ENCODE measurements around the gene ADGRF1.
"Not testable (repeated sequence)": the region's sequence is repeated elsewhere in the genome, so short reads cannot be mapped to it uniquely, and the experiment has no call there.

Gene ADGRF1

DNA sequence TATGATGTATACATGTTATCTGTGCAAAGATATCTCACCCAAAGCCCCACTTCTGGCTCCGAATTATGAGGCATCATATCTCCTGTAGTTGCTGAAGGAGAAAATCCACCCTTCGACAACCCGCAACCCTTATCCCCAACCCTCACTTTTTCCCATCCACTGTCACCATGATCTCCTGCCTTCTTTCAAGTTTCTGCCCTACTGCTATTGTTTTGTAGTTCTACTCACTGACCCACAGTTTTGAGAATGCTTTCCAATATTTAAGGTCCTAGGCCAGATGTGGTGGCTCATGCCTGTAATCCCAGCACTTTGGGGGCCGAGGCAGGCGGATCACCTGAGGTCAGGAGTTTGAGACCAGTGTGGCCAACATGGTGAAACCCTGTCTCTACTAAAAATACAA, 22.2 kb downstream of the ADGRF1 start:
- DNase-seq, result no peak

DNA sequence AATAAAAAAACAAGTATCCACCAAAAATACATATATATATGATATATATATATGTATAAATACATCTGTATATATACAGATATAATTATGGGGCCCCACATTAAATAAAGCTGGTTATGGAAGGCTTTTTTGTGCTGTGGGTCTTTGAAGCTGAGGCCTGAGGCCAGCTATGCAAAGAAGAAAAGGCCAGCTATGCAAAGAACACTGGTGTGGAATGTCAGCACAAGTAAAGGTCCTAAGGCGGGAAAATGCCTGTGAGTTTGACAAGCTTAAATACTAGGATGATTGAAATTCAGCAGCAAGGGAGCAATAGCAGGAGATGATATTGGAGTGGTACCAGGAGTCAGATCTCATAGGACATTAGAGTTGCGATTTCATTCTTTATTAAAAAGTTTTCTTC, 25.2 kb downstream of the ADGRF1 start:
- DNase-seq, result peak; percentile 58

DNA sequence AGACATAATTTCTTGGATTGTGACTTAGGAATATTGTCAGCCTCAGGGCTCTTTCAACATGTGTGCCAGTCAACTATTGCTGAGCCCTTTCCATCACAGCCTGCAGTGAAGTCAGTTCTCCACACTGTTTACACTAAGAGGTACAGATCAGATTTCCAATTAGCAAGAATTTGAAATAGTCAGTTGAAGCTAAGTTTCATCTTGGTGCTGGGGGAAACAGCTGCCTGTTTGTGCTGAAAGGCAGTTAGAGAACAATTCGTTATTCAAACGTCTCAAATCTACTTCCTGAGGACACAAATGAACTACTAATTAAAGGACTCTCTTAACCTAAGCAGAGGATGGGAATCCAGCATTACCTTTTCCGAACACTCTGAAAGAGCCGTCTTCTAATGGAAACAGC, 25.9 kb downstream of the ADGRF1 start:
- peak; percentile 96 for DNase-seq

GRCh38 chr6:47014401-47014800, 27.7 kb downstream of the ADGRF1 start:
- DNase-seq, result no peak

DNA sequence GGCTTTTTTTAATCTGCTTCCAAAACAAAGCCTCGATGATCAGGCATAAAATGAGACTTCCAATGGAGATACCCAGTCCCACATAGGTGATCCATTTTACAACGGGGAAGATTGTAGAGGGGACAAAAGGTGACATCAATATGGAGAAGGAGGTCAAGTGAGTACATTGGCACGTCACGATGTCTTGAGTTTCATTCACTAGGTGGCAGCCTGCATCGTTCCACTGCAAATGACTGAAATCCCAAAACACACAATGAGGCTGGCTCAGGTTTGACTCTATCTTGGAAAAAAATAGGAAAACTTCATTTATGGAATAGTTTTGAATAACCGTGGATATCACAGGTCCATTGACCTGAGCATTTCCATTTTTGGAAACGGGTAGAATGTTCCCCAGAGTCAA, 32.5 kb downstream of the ADGRF1 start:
- DNase-seq, result peak; percentile 14

GRCh38 chr6:47008397-47008763, 33.8 kb downstream of the ADGRF1 start:
- no peak for DNase-seq

DNA sequence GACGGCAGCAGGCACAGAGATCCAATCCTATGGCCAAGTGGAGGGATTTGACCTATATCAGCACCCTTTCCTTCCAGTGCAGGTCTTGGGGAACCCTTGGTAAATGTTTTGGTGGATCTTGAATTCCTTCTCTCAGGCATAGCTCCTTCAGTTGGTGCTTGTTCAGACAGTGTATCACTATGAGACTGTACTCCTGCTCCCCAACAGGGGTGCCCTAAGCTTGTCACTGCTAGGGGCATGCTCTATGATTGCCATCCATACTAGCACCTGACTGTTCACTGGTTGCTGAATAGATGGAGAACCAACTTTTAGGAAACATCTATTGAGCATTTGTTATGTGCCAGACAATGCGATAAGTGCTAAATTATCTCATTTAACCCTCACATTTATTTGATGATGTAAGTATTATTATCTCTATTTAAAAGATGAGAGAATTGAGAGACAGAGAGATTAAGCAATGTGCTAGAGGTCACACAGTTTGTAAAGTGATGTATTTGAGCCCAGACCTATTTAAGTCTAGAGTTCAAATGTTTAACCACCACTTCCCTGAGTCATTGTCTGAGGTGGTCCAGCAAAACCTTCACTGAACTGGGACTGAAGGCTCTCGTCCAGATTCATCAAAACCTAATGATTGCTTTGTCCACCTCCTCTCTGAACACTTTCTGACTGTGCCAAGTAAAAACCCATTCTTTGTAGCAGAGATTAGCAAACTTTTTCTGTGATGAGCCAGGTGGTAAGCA, 34.3 kb downstream of the ADGRF1 start:
- DNase-seq, result no peak

DNA sequence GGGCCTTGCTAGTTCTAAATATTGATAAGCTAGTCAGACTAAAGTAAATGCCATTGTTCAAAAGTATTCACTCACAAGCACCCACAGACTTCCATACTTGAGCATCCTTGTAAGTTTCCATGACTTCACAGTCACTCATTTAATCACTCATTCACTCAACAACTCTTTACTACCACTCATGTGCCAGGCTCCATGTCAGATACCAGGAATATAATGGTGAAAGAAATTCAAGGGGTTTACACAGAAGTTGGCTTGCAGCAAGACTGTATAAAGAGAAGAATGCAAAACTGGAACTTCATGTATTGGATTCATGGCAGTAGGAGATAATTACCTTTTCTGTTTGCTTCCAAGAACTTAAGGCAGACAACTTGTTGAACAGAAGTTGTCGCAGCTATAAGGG, 36.6 kb downstream of the ADGRF1 start:
- no peak for DNase-seq

- no peak for DNase-seq
Measured at GRCh38 chr6:47004463-47004862, 37.7 kb downstream of the ADGRF1 start.

DNA sequence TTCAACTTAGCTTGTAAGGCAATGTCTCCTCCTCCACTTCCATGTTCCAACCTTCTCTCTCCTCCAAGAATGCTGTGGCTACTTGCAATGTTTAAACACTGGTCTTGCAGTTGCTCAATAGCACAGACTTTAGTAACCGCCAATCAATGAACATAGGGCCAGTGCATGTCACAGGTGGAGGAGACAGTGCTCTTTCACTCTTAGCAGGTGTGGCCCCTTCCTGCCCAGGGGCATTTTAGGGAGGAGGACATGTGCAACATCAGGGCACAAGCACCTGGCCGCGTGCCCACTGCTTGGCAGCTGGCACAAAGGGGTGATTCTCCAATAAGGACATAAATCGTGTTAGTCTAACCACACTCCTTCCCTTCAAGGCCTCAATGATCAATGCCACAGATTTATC, 41.3 kb downstream of the ADGRF1 start:
- peak; percentile 95 for DNase-seq

DNA sequence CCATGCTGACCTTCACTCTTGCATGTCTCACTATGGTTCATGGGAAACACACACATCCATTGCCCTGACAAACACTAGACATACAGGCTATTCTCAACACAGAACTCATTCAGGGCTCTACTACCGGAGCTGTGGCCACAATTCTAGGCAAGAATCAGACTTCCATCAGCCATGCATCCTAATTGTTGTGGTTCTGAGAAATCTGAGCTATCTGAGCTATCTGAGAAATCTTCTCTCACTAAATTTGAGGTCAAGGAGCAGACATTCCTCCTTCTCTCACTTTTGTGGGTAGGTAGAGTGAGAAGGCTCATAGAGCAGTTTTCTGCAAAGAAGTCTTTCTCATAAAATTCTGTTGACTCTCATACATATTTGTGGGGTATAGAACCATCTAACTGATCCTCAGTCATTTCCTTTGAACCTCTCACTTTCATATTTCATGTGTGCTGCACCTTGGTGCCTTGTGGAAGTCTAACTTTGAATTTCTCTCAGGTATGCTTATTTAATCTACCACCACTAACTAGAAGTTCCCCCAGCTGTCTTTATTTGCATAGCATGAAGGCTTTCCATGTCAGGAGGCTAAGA, 43.6 kb downstream of the ADGRF1 start:
- DNase-seq, result peak; percentile 57

GRCh38 chr6:46997646-46998045, 44.5 kb downstream of the ADGRF1 start:
- DNase-seq, result no peak

GRCh38 chr6:46996860-46997641, 45.1 kb downstream of the ADGRF1 start:
- DNase-seq, result no peak

GRCh38 chr6:46994933-46995332, 47.2 kb downstream of the ADGRF1 start:
- no peak for DNase-seq

GRCh38 chr6:46993846-46994245, 48.3 kb downstream of the ADGRF1 start:
- no peak for DNase-seq

- DNase-seq, result not testable (repeated sequence)
Measured at GRCh38 chr6:46992391-46992790, 49.7 kb downstream of the ADGRF1 start.

DNA sequence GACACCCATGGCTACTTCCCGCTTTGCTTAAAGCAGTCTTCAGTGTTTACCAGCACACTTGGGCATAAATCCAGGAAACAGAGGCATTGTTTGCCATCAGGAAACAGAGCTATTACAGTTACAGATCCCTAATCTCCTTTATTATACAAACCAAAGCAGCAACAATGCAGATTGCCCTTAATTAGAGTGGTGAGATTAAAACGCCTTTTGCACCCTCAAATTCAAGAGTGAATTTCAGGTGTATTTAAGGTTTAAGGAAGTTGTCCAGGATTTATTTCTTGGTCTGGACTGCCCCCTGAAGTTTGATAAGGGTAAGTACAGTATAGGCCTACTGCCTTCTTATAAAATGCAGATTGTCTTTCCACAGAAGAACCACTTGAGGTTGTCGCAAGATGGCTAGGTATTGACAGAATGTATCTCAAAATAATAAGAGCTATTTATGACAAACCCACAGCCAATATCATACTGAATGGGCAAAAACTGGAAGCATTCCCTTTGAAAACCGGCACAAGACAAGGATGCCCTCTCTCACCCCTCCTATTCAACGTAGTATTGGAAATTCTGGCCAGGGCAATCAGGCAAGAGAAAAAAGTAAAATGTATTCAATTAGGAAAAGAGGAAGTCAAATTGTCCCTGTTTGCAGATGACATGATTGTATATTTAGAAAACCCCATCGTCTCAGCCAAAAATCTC, 51.2 kb downstream of the ADGRF1 start:
- DNase-seq, result peak; percentile 94

DNA sequence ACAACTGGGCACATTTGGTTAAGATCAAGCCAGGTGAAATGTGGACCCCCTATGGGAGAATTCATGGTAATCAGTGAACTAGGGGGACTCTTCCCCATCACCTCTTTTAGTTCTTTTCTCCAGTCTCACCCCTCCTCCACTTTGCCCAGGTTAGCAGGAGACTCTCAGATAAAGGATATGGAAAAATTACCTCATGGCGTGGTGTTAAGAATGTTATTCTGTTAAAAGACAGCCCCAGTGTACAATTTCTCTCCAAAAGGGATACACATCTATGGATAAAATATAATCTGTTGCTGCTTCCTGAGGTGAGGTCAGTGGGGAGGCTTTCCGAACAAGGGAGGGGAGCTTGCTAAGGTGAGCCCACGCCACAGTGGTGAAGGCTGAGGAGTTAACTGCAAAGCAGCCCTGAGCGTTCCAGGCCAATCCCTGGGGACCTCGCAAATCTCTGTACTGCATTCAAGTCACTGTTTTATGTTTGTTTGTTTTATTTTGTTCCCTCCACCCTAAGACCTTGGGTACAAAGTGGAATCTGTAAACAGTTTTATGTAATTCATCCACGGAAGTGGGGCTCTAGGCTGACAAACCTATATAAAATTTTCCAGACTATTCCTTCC, 52.0 kb downstream of the ADGRF1 start:
- peak; percentile 78 for DNase-seq

DNA sequence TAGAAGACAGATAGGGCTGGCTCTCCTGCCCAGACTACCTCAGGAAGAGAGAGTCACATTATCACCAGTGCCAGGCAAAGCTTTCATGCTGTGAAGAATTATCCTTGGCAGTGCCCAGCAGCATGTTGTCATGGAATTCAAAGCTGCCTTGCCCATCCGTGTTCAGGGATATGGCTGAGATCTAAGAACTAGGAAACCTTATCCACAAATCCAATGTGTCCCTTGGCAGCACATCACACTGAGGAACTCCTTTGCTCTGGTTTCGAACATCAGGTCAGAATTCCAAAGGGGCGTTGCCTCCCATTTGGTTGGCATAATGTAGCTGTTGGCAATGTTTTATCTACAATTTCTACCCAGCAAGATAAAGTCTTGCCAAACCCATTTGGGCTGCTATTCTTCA, 52.7 kb downstream of the ADGRF1 start:
- DNase-seq, result peak; percentile 68

GRCh38 chr6:46985943-46986342, 56.2 kb downstream of the ADGRF1 start:
- DNase-seq, result no peak

DNA sequence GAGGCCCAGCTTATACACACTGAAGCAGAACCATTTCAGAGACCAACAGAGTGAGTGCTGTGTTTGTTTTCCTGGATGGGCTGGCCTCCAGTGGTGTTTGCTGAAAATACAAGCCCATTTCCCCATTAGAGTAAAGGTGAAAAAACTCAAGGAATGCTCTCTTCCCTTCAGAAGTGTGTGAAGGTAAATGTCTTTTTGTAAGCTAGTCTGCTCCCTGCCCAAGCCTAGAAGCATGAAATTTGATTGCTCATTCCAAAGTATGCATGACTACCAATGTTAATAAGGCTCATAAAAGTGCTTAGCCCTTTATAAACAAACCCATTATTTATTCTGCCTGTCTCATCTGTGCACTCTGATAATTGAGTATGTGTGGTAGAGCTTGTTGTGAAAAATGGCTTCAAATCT, 59.1 kb downstream of the ADGRF1 start:
- peak; percentile 82 for DNase-seq

GRCh38 chr6:46979206-46979605, 62.9 kb downstream of the ADGRF1 start:
- no peak for DNase-seq

- no peak for DNase-seq
Measured at GRCh38 chr6:46974786-46975185, 67.3 kb downstream of the ADGRF1 start.
